Measurements from ENCODE around the gene HES4. TPM values are rescaled to one million over a fixed set of nuclear protein-coding genes. Genes with fewer than 3 reads are reported as not detected.
"Not testable (repeated sequence)": the region's sequence is repeated elsewhere in the genome, so short reads cannot be mapped to it uniquely, and the experiment has no call there.

HES4 gene
- total RNA-seq, 3 donors from 2014 or later = 8.3 to 36.4 (median 34.2) TPM

- Histone ChIP-seq H3K36me3 (no peaks in the 10 kb centered on the region), H3K4me3 (no peak overlapping the region), H3K4me1 (peaks cover 0 to 6% of the 10 kb centered on the region in 2 donors), H3K27me3 (peaks cover 0 to 17% of the 10 kb centered on the region in 2 donors), H3K9me3 (no peaks in the 10 kb centered on the region), H3K27ac (no peak overlapping the region)
- intact Hi-C loops (cut with DNase I; ENCODE audit: low total_unique reads) = loop anchor here (1.0 kb wide), 1 partner anchor 44 kb away; no protein-coding TSS in a partner anchor
- TF ChIP-seq POLR2AphosphoS5 (IDR thresholded peaks at IDR 0.05) = no peak
- no peak for DNase-seq (ENCODE audit: low spot score in 2 of 2)
Measured at GRCh38 chr1:978835-979743, 20.8 kb downstream of the HES4 start.

GRCh38 chr1:978069-978834 is 21.6 kb downstream of the HES4 start:
- Histone ChIP-seq H3K27me3 (peaks cover 0 to 9% of the 10 kb centered on the region in 2 donors), H3K4me1 (peaks cover 0 to 6% of the 10 kb centered on the region in 2 donors), H3K9me3 (no peaks in the 10 kb centered on the region), H3K27ac (no peak overlapping the region), H3K4me3 (peak overlapping the region in 1 of 3 donors; percentile 33), H3K36me3 (no peaks in the 10 kb centered on the region)
- DNase-seq (ENCODE audit: low spot score in 2 of 2) = peak in 1 of 2 donors; percentile 56
- TF ChIP-seq POLR2AphosphoS5 (IDR thresholded peaks at IDR 0.05) (no peak), CTCF (IDR thresholded peaks at IDR 0.05) (no peak), POLR2A (IDR thresholded peaks at IDR 0.05) (no peak)
- intact Hi-C loops (cut with DNase I; ENCODE audit: low total_unique reads) = no loop called here

DNA sequence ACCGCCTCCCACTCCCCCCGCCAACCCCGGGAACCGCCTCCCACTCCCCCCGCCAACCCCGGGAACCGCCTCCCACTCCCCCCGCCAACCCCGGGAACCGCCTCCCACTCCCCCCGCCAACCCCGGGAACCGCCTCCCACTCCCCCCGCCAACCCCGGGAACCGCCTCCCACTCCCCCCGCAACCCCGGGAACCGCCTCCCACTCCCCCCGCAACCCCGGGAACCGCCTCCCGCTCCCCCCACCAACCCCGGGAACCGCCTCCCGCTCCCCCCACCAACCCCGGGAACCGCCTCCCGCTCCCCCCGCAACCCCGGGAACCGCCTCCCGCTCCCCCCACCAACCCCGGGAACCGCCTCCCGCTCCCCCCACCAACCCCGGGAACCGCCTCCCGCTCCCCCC is 23.1 kb downstream of the HES4 start:
- H3K9me3 ChIP-seq; intact Hi-C loops (cut with DNase I; ENCODE audit: low total_unique reads); H3K4me1 ChIP-seq; H3K27me3 ChIP-seq; H3K27ac ChIP-seq; H3K36me3 ChIP-seq: not testable (repeated sequence)
- peak overlapping the region in 1 of 3 donors; percentile 62 for H3K4me3 ChIP-seq
- DNase-seq (ENCODE audit: low spot score in 2 of 2) = peak in 1 of 2 donors; percentile 62

DNA sequence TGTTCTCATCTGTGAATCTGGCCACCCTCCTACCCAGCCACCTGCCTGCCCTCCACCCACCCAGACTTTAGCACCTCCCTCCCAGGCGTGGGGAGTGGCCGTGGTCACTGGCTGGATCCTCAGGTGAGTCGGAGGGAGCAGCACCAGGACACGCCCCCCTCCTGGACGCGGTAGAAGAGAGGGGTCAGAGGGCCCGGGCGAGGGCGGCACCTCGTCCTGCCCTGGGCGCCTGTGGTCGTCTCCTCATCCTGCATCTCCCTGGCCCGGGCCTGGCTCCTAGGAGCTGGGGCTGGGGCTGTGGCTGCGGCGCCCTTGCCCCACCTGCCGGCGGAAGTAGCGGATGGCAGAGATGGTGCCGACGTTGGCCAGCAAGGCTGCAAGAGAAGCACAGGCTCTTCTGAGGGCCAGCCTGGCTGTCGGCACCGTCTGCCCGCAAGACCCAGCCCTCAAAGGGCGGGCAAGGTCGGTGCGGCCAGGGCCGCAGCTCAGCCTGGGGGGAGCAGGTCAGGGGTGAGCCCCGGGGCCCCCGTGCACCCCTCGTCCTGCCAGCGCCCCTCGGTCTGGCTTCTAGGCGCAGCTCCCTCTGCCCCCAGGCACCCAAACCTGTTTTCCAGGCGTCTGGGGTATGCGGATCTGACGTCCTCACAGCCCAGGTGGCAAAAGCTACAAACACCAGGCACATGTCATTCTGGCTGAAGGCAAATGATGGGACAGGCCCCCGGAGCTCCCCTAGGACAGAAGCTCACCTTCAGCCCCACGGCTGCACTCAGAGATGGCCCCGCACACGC is 23.8 kb downstream of the HES4 start:
- TF ChIP-seq POLR2A (IDR thresholded peaks at IDR 0.05) (no peak), CTCF (IDR thresholded peaks at IDR 0.05) (peak; percentile 56 to 77 (median 61)), POLR2AphosphoS5 (IDR thresholded peaks at IDR 0.05) (peak in 2 of 3 donors; percentile 10 to 56)
- H3K27ac ChIP-seq = peak overlapping the region; percentile 78
- H3K9me3 ChIP-seq = no peaks in the 10 kb centered on the region
- H3K4me3 ChIP-seq = peak overlapping the region in 2 of 3 donors; percentile 62 to 66
- H3K36me3 ChIP-seq = no peaks in the 10 kb centered on the region
- DNase-seq (ENCODE audit: low spot score in 2 of 2) = peak; percentile 77 to 89
- intact Hi-C loops (cut with DNase I; ENCODE audit: low total_unique reads) = no loop called here
- peaks cover 0 to 6% of the 10 kb centered on the region in 2 donors for H3K4me1 ChIP-seq
- H3K27me3 ChIP-seq = peaks cover 2 to 14% of the 10 kb centered on the region in 2 donors

GRCh38 chr1:975365-975764 is 24.5 kb downstream of the HES4 start:
- no peak for DNase-seq (ENCODE audit: low spot score in 2 of 2)
- H3K4me3 ChIP-seq = peak overlapping the region in 2 of 3 donors; percentile 62 to 66
- TF ChIP-seq CTCF (IDR thresholded peaks at IDR 0.05) (no peak), POLR2A (IDR thresholded peaks at IDR 0.05) (no peak), POLR2AphosphoS5 (IDR thresholded peaks at IDR 0.05) (no peak)
- H3K27me3 ChIP-seq = peaks cover 2 to 22% of the 10 kb centered on the region in 2 donors
- H3K36me3 ChIP-seq = no peaks in the 10 kb centered on the region
- no peaks in the 10 kb centered on the region for H3K9me3 ChIP-seq
- intact Hi-C loops (cut with DNase I; ENCODE audit: low total_unique reads) = no loop called here
- peak overlapping the region; percentile 78 for H3K27ac ChIP-seq
- H3K4me1 ChIP-seq = peaks cover 0 to 6% of the 10 kb centered on the region in 2 donors

Data from breast epithelium (tissue), 4 donors.